ENCODE results near the gene INPP4B. TPM values are rescaled to one million over a fixed set of nuclear protein-coding genes. Genes with fewer than 3 reads are reported as not detected.

INPP4B gene
- polyA plus RNA-seq, 3 donors from 2014 or later: 0.81 to 6.3 (median 6.2) TPM

GRCh38 chr4:142596595-142596994 lies 249.5 kb downstream of the INPP4B start:
- DNase-seq: no peak
- H3K27ac Mint-ChIP-seq: no peak overlapping the region
- H3K27me3 Mint-ChIP-seq (ENCODE audit: low read depth in 3 of 3): no peaks in the 10 kb centered on the region
- no peaks in the 10 kb centered on the region for H3K4me1 Mint-ChIP-seq
- H3K4me3 Mint-ChIP-seq: no peak overlapping the region
- H3K9me3 Mint-ChIP-seq: peaks cover 8 to 27% (median 12%) of the 10 kb centered on the region in 6 donors
- H3K36me3 Mint-ChIP-seq: no peaks in the 10 kb centered on the region

GRCh38 chr4:142596121-142596520 lies 250.0 kb downstream of the INPP4B start:
- Mint-ChIP-seq H3K9me3 (peaks cover 8 to 27% (median 13%) of the 10 kb centered on the region in 6 donors), H3K27me3 (ENCODE audit: low read depth in 3 of 3) (no peaks in the 10 kb centered on the region), H3K4me1 (no peaks in the 10 kb centered on the region), H3K36me3 (no peaks in the 10 kb centered on the region), H3K4me3 (no peak overlapping the region), H3K27ac (no peak overlapping the region)
- no peak for DNase-seq

- no peak overlapping the region for H3K27ac Mint-ChIP-seq
- peaks cover 3 to 24% (median 10%) of the 10 kb centered on the region in 6 donors for H3K9me3 Mint-ChIP-seq
- DNase-seq: no peak
- no peaks in the 10 kb centered on the region for H3K27me3 Mint-ChIP-seq (ENCODE audit: low read depth in 3 of 3)
- no peak overlapping the region for H3K4me3 Mint-ChIP-seq
- H3K4me1 Mint-ChIP-seq: no peaks in the 10 kb centered on the region
- no peaks in the 10 kb centered on the region for H3K36me3 Mint-ChIP-seq
Observed at GRCh38 chr4:142595222-142595871, 250.8 kb downstream of the INPP4B start.

- Mint-ChIP-seq H3K4me3 (no peak overlapping the region), H3K36me3 (peaks cover 0 to 5% (median 0%) of the 10 kb centered on the region in 3 donors), H3K4me1 (no peaks in the 10 kb centered on the region), H3K27me3 (ENCODE audit: low read depth in 3 of 3) (peaks cover 0 to 2% (median 0%) of the 10 kb centered on the region in 3 donors), H3K9me3 (peaks cover 0 to 13% (median 0%) of the 10 kb centered on the region in 6 donors), H3K27ac (no peak overlapping the region)
- DNase-seq: no peak
Observed at GRCh38 chr4:142585411-142585810, 260.7 kb downstream of the INPP4B start.

GRCh38 chr4:142583708-142584107 lies 262.4 kb downstream of the INPP4B start:
- H3K27ac Mint-ChIP-seq: no peak overlapping the region
- peaks cover 0 to 9% (median 0%) of the 10 kb centered on the region in 6 donors for H3K9me3 Mint-ChIP-seq
- peaks cover 0 to 3% (median 0%) of the 10 kb centered on the region in 3 donors for H3K36me3 Mint-ChIP-seq
- H3K4me3 Mint-ChIP-seq: no peak overlapping the region
- H3K27me3 Mint-ChIP-seq (ENCODE audit: low read depth in 3 of 3): no peaks in the 10 kb centered on the region
- no peaks in the 10 kb centered on the region for H3K4me1 Mint-ChIP-seq
- DNase-seq: no peak

GRCh38 chr4:142582340-142582739 lies 263.8 kb downstream of the INPP4B start:
- Mint-ChIP-seq H3K4me1 (no peaks in the 10 kb centered on the region), H3K27me3 (ENCODE audit: low read depth in 3 of 3) (no peaks in the 10 kb centered on the region), H3K36me3 (peaks cover 0 to 3% (median 0%) of the 10 kb centered on the region in 3 donors), H3K4me3 (no peak overlapping the region), H3K9me3 (peaks cover 0 to 9% (median 1%) of the 10 kb centered on the region in 6 donors), H3K27ac (no peak overlapping the region)
- DNase-seq: no peak

GRCh38 chr4:142581881-142582280 lies 264.2 kb downstream of the INPP4B start:
- DNase-seq: no peak
- Mint-ChIP-seq H3K27me3 (ENCODE audit: low read depth in 3 of 3) (no peaks in the 10 kb centered on the region), H3K27ac (no peak overlapping the region), H3K4me3 (no peak overlapping the region), H3K9me3 (peaks cover 0 to 9% (median 1%) of the 10 kb centered on the region in 6 donors), H3K36me3 (peaks cover 0 to 3% (median 0%) of the 10 kb centered on the region in 3 donors), H3K4me1 (no peaks in the 10 kb centered on the region)

- no peak for DNase-seq
- no peaks in the 10 kb centered on the region for H3K4me1 Mint-ChIP-seq
- H3K27ac Mint-ChIP-seq: no peak overlapping the region
Observed at GRCh38 chr4:142579443-142579842, 266.7 kb downstream of the INPP4B start.

GRCh38 chr4:142574306-142574705 lies 271.8 kb downstream of the INPP4B start:
- Mint-ChIP-seq H3K4me1 (no peaks in the 10 kb centered on the region), H3K27me3 (ENCODE audit: low read depth in 3 of 3) (no peaks in the 10 kb centered on the region), H3K4me3 (no peak overlapping the region), H3K27ac (no peak overlapping the region), H3K9me3 (peaks cover 0 to 6% (median 3%) of the 10 kb centered on the region in 6 donors), H3K36me3 (peaks cover 0 to 3% (median 0%) of the 10 kb centered on the region in 3 donors)
- no peak for DNase-seq

More at GRCh38 chr4:142579443-142579842, 266.7 kb downstream of the INPP4B start:
- no peak overlapping the region for H3K4me3 Mint-ChIP-seq
- peaks cover 0 to 9% (median 3%) of the 10 kb centered on the region in 6 donors for H3K9me3 Mint-ChIP-seq
- peaks cover 0 to 3% (median 0%) of the 10 kb centered on the region in 3 donors for H3K36me3 Mint-ChIP-seq
- no peaks in the 10 kb centered on the region for H3K27me3 Mint-ChIP-seq (ENCODE audit: low read depth in 3 of 3)

GRCh38 chr4:142572071-142572470 lies 274.0 kb downstream of the INPP4B start:
- Mint-ChIP-seq H3K36me3 (no peaks in the 10 kb centered on the region), H3K4me1 (peaks cover 0 to 11% of the 10 kb centered on the region in 2 donors), H3K27ac (no peak overlapping the region), H3K27me3 (ENCODE audit: low read depth in 3 of 3) (no peaks in the 10 kb centered on the region), H3K4me3 (no peak overlapping the region), H3K9me3 (peaks cover 0 to 6% (median 0%) of the 10 kb centered on the region in 6 donors)
- no peak for DNase-seq

- H3K27me3 Mint-ChIP-seq (ENCODE audit: low read depth in 3 of 3): peaks cover 0 to 2% (median 0%) of the 10 kb centered on the region in 3 donors
Observed at GRCh38 chr4:142567620-142568451, 278.3 kb downstream of the INPP4B start.

GRCh38 chr4:142567199-142567598 lies 278.9 kb downstream of the INPP4B start:
- H3K4me1 Mint-ChIP-seq: peaks cover 0 to 23% of the 10 kb centered on the region in 2 donors
- peaks cover 0 to 2% (median 0%) of the 10 kb centered on the region in 3 donors for H3K27me3 Mint-ChIP-seq (ENCODE audit: low read depth in 3 of 3)
- no peak for DNase-seq
- H3K27ac Mint-ChIP-seq: peak overlapping the region in 2 of 6 donors; percentile 12 to 47
- H3K36me3 Mint-ChIP-seq: no peaks in the 10 kb centered on the region
- peak overlapping the region in 1 of 5 donors; percentile 5 for H3K4me3 Mint-ChIP-seq
- H3K9me3 Mint-ChIP-seq: peaks cover 0 to 9% (median 4%) of the 10 kb centered on the region in 6 donors

More at GRCh38 chr4:142567620-142568451, 278.3 kb downstream of the INPP4B start:
- Mint-ChIP-seq H3K4me3 (peak overlapping the region in 1 of 5 donors; percentile 37), H3K4me1 (peaks cover 0 to 23% of the 10 kb centered on the region in 2 donors), H3K9me3 (peaks cover 0 to 9% (median 4%) of the 10 kb centered on the region in 6 donors), H3K36me3 (no peaks in the 10 kb centered on the region), H3K27ac (no peak overlapping the region)
- DNase-seq: no peak

GRCh38 chr4:142566777-142567176 lies 279.3 kb downstream of the INPP4B start:
- peaks cover 0 to 23% of the 10 kb centered on the region in 2 donors for H3K4me1 Mint-ChIP-seq
- H3K9me3 Mint-ChIP-seq: peaks cover 0 to 9% (median 4%) of the 10 kb centered on the region in 6 donors
- DNase-seq: no peak
- no peak overlapping the region for H3K4me3 Mint-ChIP-seq
- H3K27me3 Mint-ChIP-seq (ENCODE audit: low read depth in 3 of 3): peaks cover 0 to 2% (median 0%) of the 10 kb centered on the region in 3 donors
- peak overlapping the region in 1 of 6 donors; percentile 47 for H3K27ac Mint-ChIP-seq
- no peaks in the 10 kb centered on the region for H3K36me3 Mint-ChIP-seq

- no peak overlapping the region for H3K27ac Mint-ChIP-seq
- H3K4me1 Mint-ChIP-seq: peaks cover 0 to 23% of the 10 kb centered on the region in 2 donors
- no peak for DNase-seq
- peak overlapping the region in 1 of 5 donors; percentile 38 for H3K4me3 Mint-ChIP-seq
- no peaks in the 10 kb centered on the region for H3K36me3 Mint-ChIP-seq
- peaks cover 0 to 9% (median 4%) of the 10 kb centered on the region in 6 donors for H3K9me3 Mint-ChIP-seq
- H3K27me3 Mint-ChIP-seq (ENCODE audit: low read depth in 3 of 3): peaks cover 0 to 2% (median 0%) of the 10 kb centered on the region in 3 donors
Observed at GRCh38 chr4:142566243-142566642, 279.9 kb downstream of the INPP4B start.

Measured in immature natural killer cell (primary cell).